ENCODE results near the gene CAPN13.

- no peak for TF ChIP-seq POLR2A (IDR thresholded peaks at IDR 0.05)
- no peak for TF ChIP-seq CTCF (IDR thresholded peaks at IDR 0.05)
Measured at GRCh38 chr2:30675758-30676157, 131.5 kb downstream of the CAPN13 start.

Data from esophagus squamous epithelium (tissue), 4 donors.